A549 (cell line): ENCODE results near the gene POLR2J2. TPM values are rescaled to one million over a fixed set of nuclear protein-coding genes. Genes with fewer than 3 reads are reported as not detected.
"Not testable (repeated sequence)": the region's sequence is repeated elsewhere in the genome, so short reads cannot be mapped to it uniquely, and the experiment has no call there.

Source experiments
- ATAC-seq, 2 experiments: fragments of 200-7000 bp in 1 of 2; fragments of >200 bp in 1 of 2; cut with Nextera tagmentation in 1 of 2; cut with Tn5 transposase in 1 of 2; 3 replicates each; pipeline versions ENCODE4 v1.8.0 to v1.9.1; 2018 to 2020; ENCODE audit warnings: mild to moderate bottlenecking in 1 of 2, moderate library complexity in 1 of 2
- CTCF ChIA-PET: fragments of 300-600 bp; sonication (Branson Sonifier 250); formaldehyde crosslinking; extraction: SDS; loops from one replicate; lab custom pipeline; 2021; ENCODE audit warnings: antibody characterized with exemption, inconsistent platforms; lab: Yijun Ruan, JAX
- POLR2A ChIA-PET: fragments of 350-600 bp; formaldehyde crosslinking; extraction: SDS; loops from one replicate; lab custom pipeline; 2021; ENCODE audit warnings: antibody characterized with exemption, inconsistent platforms; lab: Yijun Ruan, JAX
- DNase-seq, 2 experiments: peaks; one replicate each; pipeline versions ENCODE4 v3.0.0 to v3.0.0-alpha.2; 2011 to 2016; ENCODE audit warnings: low read depth in 1 of 2, low spot score in 1 of 2
- FAIRE-seq: peaks from 2 replicates; lab custom pipeline; 2011; peaks lifted over from hg19 to GRCh38; lab: Jason Lieb, UNC
- H3K27ac ChIP-seq, 2 experiments: fragments of >200 bp; sonication (Bioruptor Twin); formaldehyde crosslinking; 3 replicates each; pipeline ENCODE4 v1.5.1; 2016 to 2017
- H3K4me1 ChIP-seq: fragments of >200 bp; sonication (Bioruptor Twin); formaldehyde crosslinking; 3 replicates; pipeline ENCODE4 v1.6.1; 2016
- H3K4me2 ChIP-seq: fragments of >200 bp; sonication (Bioruptor Twin); formaldehyde crosslinking; 3 replicates; pipeline ENCODE4 v1.6.1; 2016
- H3K4me3 ChIP-seq: fragments of >200 bp; sonication (Bioruptor Twin); formaldehyde crosslinking; 3 replicates; pipeline ENCODE4 v1.5.1; 2016
- H3K9me3 ChIP-seq: fragments of >200 bp; sonication (Bioruptor Twin); formaldehyde crosslinking; 3 replicates; pipeline ENCODE4 v1.6.1; 2016
- WGBS: methylation state at CpG from one replicate; pipeline ENCODE4 v1.1.6; 2017; ENCODE audit errors: missing lambda C conversion rate; 5-methylcytosine and 5-hydroxymethylcytosine counted together
- polyA plus RNA-seq, 4 experiments: library from polyadenylated mRNA; depleted of rRNA in 3 of 4; stranded (reverse); fragments of >200 nt; fragmentation: RNase III in 1 of 4; extraction: RNeasy Plus Mini Kit Qiagen cat#74134 plus additional on column Dnase treatment in 1 of 4; gene quantifications; 2 replicates in 3 of 4; 3 replicates in 1 of 4; pipeline ENCODE4 v1.2.3, GENCODE V29; 2011 to 2017
- small RNA-seq, 6 experiments: library from RNA; depleted of rRNA; stranded (forward); fragments of <200 nt; gene quantifications; one replicate each; pipeline ENCODE3, GENCODE V24; 2012

POLR2J2 gene
- polyA plus RNA-seq, 2 of the 4 experiments (the other 2 are of a cell fraction): 0.19 to 3.0 TPM

GRCh38 chr7:102635354-102635753 is 36.1 kb downstream of the POLR2J2 start:
- H3K4me3 ChIP-seq, H3K4me2 ChIP-seq, FAIRE-seq, CTCF ChIA-PET, H3K4me1 ChIP-seq, POLR2A ChIA-PET, H3K9me3 ChIP-seq, DNase-seq, ATAC-seq, H3K27ac ChIP-seq: not testable (repeated sequence)
- whole genome bisulfite sequencing: no CpG with 5 or more reads among the region's 5 CpGs

- H3K4me3 ChIP-seq, ATAC-seq, DNase-seq, H3K27ac ChIP-seq, H3K9me3 ChIP-seq, FAIRE-seq, H3K4me1 ChIP-seq, H3K4me2 ChIP-seq, CTCF ChIA-PET, POLR2A ChIA-PET: not testable (repeated sequence)
- 97% methylated on average over 4 of the region's 6 CpGs for WGBS
Observed at GRCh38 chr7:102634299-102634698, 37.2 kb downstream of the POLR2J2 start.

- CTCF ChIA-PET, H3K27ac ChIP-seq, ATAC-seq, DNase-seq, H3K4me2 ChIP-seq, H3K4me3 ChIP-seq, H3K9me3 ChIP-seq, FAIRE-seq, H3K4me1 ChIP-seq, POLR2A ChIA-PET: not testable (repeated sequence)
- WGBS: 72% methylated on average over 7 of the region's 9 CpGs
Observed at GRCh38 chr7:102630622-102631021, 40.8 kb downstream of the POLR2J2 start.

GRCh38 chr7:102627271-102627904 is 44.1 kb downstream of the POLR2J2 start:
- ATAC-seq: peak; percentile 2 to 6; a peak in 1 of 6 replicates
- POLR2A ChIA-PET, H3K4me3 ChIP-seq, H3K4me2 ChIP-seq, H3K4me1 ChIP-seq, DNase-seq, H3K9me3 ChIP-seq, FAIRE-seq, H3K27ac ChIP-seq, CTCF ChIA-PET: not testable (repeated sequence)
- no CpG with 5 or more reads among the region's 8 CpGs for WGBS

- H3K4me3 ChIP-seq, CTCF ChIA-PET, H3K9me3 ChIP-seq, H3K27ac ChIP-seq, FAIRE-seq, POLR2A ChIA-PET, H3K4me1 ChIP-seq, ATAC-seq, H3K4me2 ChIP-seq: not testable (repeated sequence)
- WGBS: 72% methylated on average over 3 of the region's 8 CpGs
- DNase-seq: peak in 1 of 2 experiments; percentile 1
Observed at GRCh38 chr7:102618122-102618521, 53.3 kb downstream of the POLR2J2 start.

- H3K4me1 ChIP-seq, FAIRE-seq, POLR2A ChIA-PET, H3K9me3 ChIP-seq, CTCF ChIA-PET: not testable (repeated sequence)
- WGBS: no CpG with 5 or more reads among the region's 62 CpGs
- peak within 1 kb of the TSS in 1 of 2 experiments; percentile 72; a peak in 2 of 6 replicates for H3K27ac ChIP-seq
- H3K4me2 ChIP-seq: peak within 1 kb of the TSS; percentile 71
- peak within 1 kb of the TSS; percentile 40 for H3K4me3 ChIP-seq
- ATAC-seq (peak; percentile 72 to 91), DNase-seq (peak in 1 of 2 experiments; percentile 2)
Observed at GRCh38 chr7:102616507-102617125, 54.8 kb downstream of the POLR2J2 start, which contains the start of gene RASA4. RASA4 (minus strand) TSS chr7:102616756; CDS start chr7:102616689, 67 bp downstream.

Small RNA genes within 50 kb of the gene (small RNA-seq; reads per million reads assigned to genes)
- gene AC105052.3 (0 reads per million in 6 experiments), gene UPK3BL1 (0 reads per million in 6 experiments)

Other genes starting within 250 kb of the POLR2J2 start
- 12.8 and 14.6 TPM in 2 replicates for gene ORAI2, start 238.1 kb downstream of the POLR2J2 start, polyA plus RNA-seq (2011; rRNA removed)
- gene ORAI2, start 238.1 kb downstream of the POLR2J2 start, polyA plus RNA-seq (2017; fragmentation: RNase III; extraction: RNeasy Plus Mini Kit Qiagen cat#74134 plus additional on column Dnase treatment): 17.3 to 22.1 TPM (median 21.8 TPM) in 3 replicates
- gene ALKBH4, start 206.8 kb downstream of the POLR2J2 start, polyA plus RNA-seq (2011; rRNA removed): 3.1 and 4.0 TPM in 2 replicates
- 7.9 to 8.8 TPM (median 8.2 TPM) in 3 replicates for gene ALKBH4, start 206.8 kb downstream of the POLR2J2 start, polyA plus RNA-seq (2017; fragmentation: RNase III; extraction: RNeasy Plus Mini Kit Qiagen cat#74134 plus additional on column Dnase treatment)
- gene LRWD1, start 206.7 kb downstream of the POLR2J2 start, polyA plus RNA-seq (2011; rRNA removed): 10.7 and 14.9 TPM in 2 replicates
- gene LRWD1, start 206.7 kb downstream of the POLR2J2 start, polyA plus RNA-seq (2017; fragmentation: RNase III; extraction: RNeasy Plus Mini Kit Qiagen cat#74134 plus additional on column Dnase treatment): 26.3 to 28.7 TPM (median 28.1 TPM) in 3 replicates
- 70.5 and 99.0 TPM in 2 replicates for gene POLR2J, start 192.7 kb downstream of the POLR2J2 start, polyA plus RNA-seq (2011; rRNA removed)
- 101 to 107 TPM (median 104 TPM) in 3 replicates for gene POLR2J, start 192.7 kb downstream of the POLR2J2 start, polyA plus RNA-seq (2017; fragmentation: RNase III; extraction: RNeasy Plus Mini Kit Qiagen cat#74134 plus additional on column Dnase treatment)
- gene RASA4B, start 153.9 kb downstream of the POLR2J2 start, polyA plus RNA-seq (2011; rRNA removed): 0.83 and 0.93 TPM in 2 replicates
- 1.4 to 1.5 TPM (median 1.4 TPM) in 3 replicates for gene RASA4B, start 153.9 kb downstream of the POLR2J2 start, polyA plus RNA-seq (2017; fragmentation: RNase III; extraction: RNeasy Plus Mini Kit Qiagen cat#74134 plus additional on column Dnase treatment)
- gene UPK3BL2, start 128.0 kb downstream of the POLR2J2 start, polyA plus RNA-seq (2011; rRNA removed): 1.4 and 1.7 TPM in 2 replicates
- gene UPK3BL2, start 128.0 kb downstream of the POLR2J2 start, polyA plus RNA-seq (2017; fragmentation: RNase III; extraction: RNeasy Plus Mini Kit Qiagen cat#74134 plus additional on column Dnase treatment): 3.3 to 3.9 TPM (median 3.7 TPM) in 3 replicates
- gene SPDYE2, start 120.4 kb downstream of the POLR2J2 start, polyA plus RNA-seq (2011; rRNA removed): 0.11 TPM in 1 of 2 replicates, not detected in the other
- gene SPDYE2, start 120.4 kb downstream of the POLR2J2 start, polyA plus RNA-seq (2017; fragmentation: RNase III; extraction: RNeasy Plus Mini Kit Qiagen cat#74134 plus additional on column Dnase treatment): not detected in 3 replicates
- gene POLR2J3, start 99.1 kb downstream of the POLR2J2 start, polyA plus RNA-seq (2011; rRNA removed): 29.5 and 52.4 TPM in 2 replicates
- 22.2 to 33.4 TPM (median 25.5 TPM) in 3 replicates for gene POLR2J3, start 99.1 kb downstream of the POLR2J2 start, polyA plus RNA-seq (2017; fragmentation: RNase III; extraction: RNeasy Plus Mini Kit Qiagen cat#74134 plus additional on column Dnase treatment)
- gene RASA4, start 54.9 kb downstream of the POLR2J2 start, polyA plus RNA-seq (2011; rRNA removed): 1.8 and 3.4 TPM in 2 replicates
- gene RASA4, start 54.9 kb downstream of the POLR2J2 start, polyA plus RNA-seq (2017; fragmentation: RNase III; extraction: RNeasy Plus Mini Kit Qiagen cat#74134 plus additional on column Dnase treatment): 1.3 to 3.2 TPM (median 2.6 TPM) in 3 replicates
- 17.4 and 19.4 TPM in 2 replicates for gene UPK3BL1, start 28.9 kb downstream of the POLR2J2 start, polyA plus RNA-seq (2011; rRNA removed)
- gene UPK3BL1, start 28.9 kb downstream of the POLR2J2 start, polyA plus RNA-seq (2017; fragmentation: RNase III; extraction: RNeasy Plus Mini Kit Qiagen cat#74134 plus additional on column Dnase treatment): 7.9 to 10.2 TPM (median 8.2 TPM) in 3 replicates
- gene SPDYE2B, start 21.3 kb downstream of the POLR2J2 start, polyA plus RNA-seq (2011; rRNA removed): not detected in 2 replicates
- gene SPDYE2B, start 21.3 kb downstream of the POLR2J2 start, polyA plus RNA-seq (2017; fragmentation: RNase III; extraction: RNeasy Plus Mini Kit Qiagen cat#74134 plus additional on column Dnase treatment): not detected in 3 replicates
- gene FAM185A, start 77.3 kb upstream of the POLR2J2 start, polyA plus RNA-seq (2011; rRNA removed): 6.9 and 9.1 TPM in 2 replicates
- gene FAM185A, start 77.3 kb upstream of the POLR2J2 start, polyA plus RNA-seq (2017; fragmentation: RNase III; extraction: RNeasy Plus Mini Kit Qiagen cat#74134 plus additional on column Dnase treatment): 7.4 to 8.1 TPM (median 7.5 TPM) in 3 replicates
- 0.15 and 0.36 TPM in 2 replicates for gene LRRC17, start 241.3 kb upstream of the POLR2J2 start, polyA plus RNA-seq (2011; rRNA removed)
- 0.05 to 0.17 TPM in 2 of 3 replicates, not detected in the other for gene LRRC17, start 241.3 kb upstream of the POLR2J2 start, polyA plus RNA-seq (2017; fragmentation: RNase III; extraction: RNeasy Plus Mini Kit Qiagen cat#74134 plus additional on column Dnase treatment)